Mammary epithelial cell (primary cell): ENCODE data around the gene LSAMP.

Experiments used
- CTCF ChIP-seq, 2 donors: IDR thresholded peaks in 1 of 2; conservative IDR thresholded peaks in 1 of 2; 2 replicates each; pipeline ENCODE4 v1.5.1; 2011 to 2012; ENCODE audit warnings: inconsistent platforms in 2 of 2, low read length in 2 of 2, mild to moderate bottlenecking in 2 of 2, control low read depth in 1 of 2, low read depth in 1 of 2; ENCODE audit not compliant: insufficient read depth in 1 of 2; ENCODE audit errors: extremely low read depth in 1 of 2
- EZH2 ChIP-seq: IDR thresholded peaks from 2 replicates; pipeline ENCODE4 v1.6.1; 2012; ENCODE audit warnings: low read length, inconsistent platforms, borderline replicate concordance

GRCh38 chr3:116034086-116034485 is 411.2 kb downstream of the LSAMP start:
- no peak for TF ChIP-seq CTCF (conservative IDR thresholded peaks at IDR 0.05 in 1 of 2, IDR thresholded peaks at IDR 0.05 in 1 of 2; ENCODE audit: extremely low read depth in 1 of 2, insufficient read depth in 1 of 2, low read depth in 1 of 2, low read length in 2 of 2)
- no peak for TF ChIP-seq EZH2
